ENCODE data around the gene ADAMTS10.

The ADAMTS10 gene

DNA sequence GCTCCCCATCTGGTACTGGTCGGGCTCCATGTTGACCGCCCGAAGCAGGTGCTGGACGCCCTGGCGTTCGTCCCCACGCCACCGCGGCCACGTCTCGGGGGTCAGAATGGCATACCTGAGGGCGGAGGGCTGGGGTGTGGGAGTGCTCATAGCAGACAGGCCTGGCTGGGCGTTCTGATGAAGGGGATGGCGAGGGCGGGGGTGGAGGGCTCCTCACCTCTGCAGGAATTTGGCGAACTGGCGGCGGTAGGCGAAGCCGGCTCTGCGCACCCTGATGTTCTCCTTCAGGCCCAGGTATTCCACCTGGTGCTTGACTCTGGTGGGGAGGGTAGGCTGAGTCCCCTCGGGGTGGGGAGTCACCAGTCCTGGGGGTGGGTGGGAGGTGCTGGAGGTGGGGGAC, 74.2 kb downstream of the ADAMTS10 start:
- no peak for DNase-seq (ENCODE audit: low spot score)
- TF ChIP-seq, protein P1, sequence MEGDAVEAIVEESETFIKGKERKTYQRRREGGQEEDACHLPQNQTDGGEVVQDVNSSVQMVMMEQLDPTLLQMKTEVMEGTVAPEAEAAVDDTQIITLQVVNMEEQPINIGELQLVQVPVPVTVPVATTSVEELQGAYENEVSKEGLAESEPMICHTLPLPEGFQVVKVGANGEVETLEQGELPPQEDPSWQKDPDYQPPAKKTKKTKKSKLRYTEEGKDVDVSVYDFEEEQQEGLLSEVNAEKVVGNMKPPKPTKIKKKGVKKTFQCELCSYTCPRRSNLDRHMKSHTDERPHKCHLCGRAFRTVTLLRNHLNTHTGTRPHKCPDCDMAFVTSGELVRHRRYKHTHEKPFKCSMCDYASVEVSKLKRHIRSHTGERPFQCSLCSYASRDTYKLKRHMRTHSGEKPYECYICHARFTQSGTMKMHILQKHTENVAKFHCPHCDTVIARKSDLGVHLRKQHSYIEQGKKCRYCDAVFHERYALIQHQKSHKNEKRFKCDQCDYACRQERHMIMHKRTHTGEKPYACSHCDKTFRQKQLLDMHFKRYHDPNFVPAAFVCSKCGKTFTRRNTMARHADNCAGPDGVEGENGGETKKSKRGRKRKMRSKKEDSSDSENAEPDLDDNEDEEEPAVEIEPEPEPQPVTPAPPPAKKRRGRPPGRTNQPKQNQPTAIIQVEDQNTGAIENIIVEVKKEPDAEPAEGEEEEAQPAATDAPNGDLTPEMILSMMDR (IDR thresholded peaks at IDR 0.05; ENCODE audit: extremely low read depth, missing control alignments): no peak

DNA sequence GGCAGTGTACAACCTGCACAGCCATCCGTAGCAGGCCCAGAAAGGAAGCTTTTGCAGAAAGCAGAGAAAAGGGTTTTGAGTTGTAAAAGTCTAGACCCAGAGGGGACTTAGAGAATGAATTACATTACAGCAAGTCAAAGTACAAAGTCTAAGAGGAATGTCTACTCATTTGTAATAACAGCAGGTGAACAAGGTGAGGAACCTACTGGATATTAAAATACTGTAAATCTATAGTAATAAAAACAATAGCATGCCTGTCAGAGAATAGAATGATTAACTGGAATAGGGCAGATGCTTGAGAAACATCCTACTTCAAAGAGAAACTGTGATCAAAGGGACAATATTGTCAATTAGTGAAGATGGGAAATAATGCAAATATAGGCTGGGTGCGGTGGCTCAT, 78.3 kb downstream of the ADAMTS10 start:
- TF ChIP-seq, protein P1 (IDR thresholded peaks at IDR 0.05; ENCODE audit: extremely low read depth, missing control alignments): no peak

DNA sequence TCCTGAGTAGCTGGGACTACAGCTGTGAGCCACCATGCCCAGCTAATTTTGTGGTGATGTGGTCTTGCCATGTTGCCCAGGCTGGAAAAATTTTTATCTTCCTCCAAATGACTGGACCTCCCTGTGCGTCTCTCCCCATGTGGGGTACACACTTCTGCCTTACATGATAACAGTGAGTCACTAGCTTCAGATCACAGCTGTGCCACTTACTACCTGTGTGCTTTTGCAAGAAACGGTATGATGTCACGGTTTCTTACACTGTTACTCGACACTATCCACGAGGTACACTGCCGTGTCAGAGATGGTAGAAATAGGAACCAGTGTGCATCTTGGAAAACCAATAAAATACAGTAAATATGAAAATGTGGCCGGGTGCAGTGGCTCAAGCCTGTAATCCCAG, 79.0 kb downstream of the ADAMTS10 start:
- no peak for DNase-seq (ENCODE audit: low spot score)

More for the DNA sequence above, 78.3 kb downstream of the ADAMTS10 start:
- no peak for DNase-seq (ENCODE audit: low spot score)

More for the DNA sequence above, 79.0 kb downstream of the ADAMTS10 start:
- TF ChIP-seq, protein P1 (IDR thresholded peaks at IDR 0.05; ENCODE audit: extremely low read depth, missing control alignments): no peak

Measured in GM20000 (cell line).